Cardiac muscle cell (in vitro differentiated cells and primary cell): Measurements from ENCODE around the gene PSORS1C2. TPM values are rescaled to one million over a fixed set of nuclear protein-coding genes. Genes with fewer than 3 reads are reported as not detected.

ENCODE experiments used
- DNase-seq, 2 donors: peaks; one replicate each; pipeline versions ENCODE4 v3.0.0 to v3.0.0-alpha.2; 2010 to 2017; ENCODE audit warnings: low read depth in 1 of 2, low spot score in 1 of 2
- H3K27ac ChIP-seq: fragments of 200-600 bp; sonication (generic); 2 replicates; pipeline ENCODE4 v1.5.1; 2016
- H3K27me3 ChIP-seq: fragments of 200-600 bp; sonication (generic); 2 replicates; pipeline ENCODE4 v1.6.0; 2016; ENCODE audit warnings: control low read depth
- H3K36me3 ChIP-seq: fragments of 200-600 bp; sonication (generic); 2 replicates; pipeline ENCODE4 v1.5.1; 2016; ENCODE audit warnings: control low read depth
- H3K4me1 ChIP-seq: fragments of 200-600 bp; sonication (generic); 2 replicates; pipeline ENCODE4 v1.8.1; 2017; ENCODE audit warnings: low read depth, mild to moderate bottlenecking, mixed run types
- H3K4me3 ChIP-seq: fragments of 200-600 bp; sonication (generic); 2 replicates; pipeline ENCODE4 v1.5.1; 2016; ENCODE audit warnings: mild to moderate bottlenecking
- H3K9me3 ChIP-seq: fragments of 200-600 bp; sonication (generic); 2 replicates; pipeline ENCODE4 v1.5.1; 2017; ENCODE audit warnings: low read depth, mild to moderate bottlenecking, control low read depth
- polyA plus RNA-seq: library from polyadenylated mRNA; unstranded; fragments of >200 nt; fragmentation: Nextera tagmentation; extraction: Ambion mirVana; gene quantifications from 2 replicates; pipeline ENCODE4 v1.2.1, GENCODE V29; 2016
- total RNA-seq: library from RNA; depleted of rRNA; stranded (reverse); fragments of >200 nt; gene quantifications from 2 replicates; pipeline ENCODE4 v1.2.3, GENCODE V29; 2016
- TF ChIP-seq, protein P1 (sequence below): IDR thresholded peaks from 2 replicates; pipeline ENCODE4 v1.5.1; 2012; ENCODE audit warnings: low read depth, mild to moderate bottlenecking, low read length

Gene PSORS1C2
- total and polyA plus RNA-seq, 2 experiments from 2014 or later: not detected

DNA sequence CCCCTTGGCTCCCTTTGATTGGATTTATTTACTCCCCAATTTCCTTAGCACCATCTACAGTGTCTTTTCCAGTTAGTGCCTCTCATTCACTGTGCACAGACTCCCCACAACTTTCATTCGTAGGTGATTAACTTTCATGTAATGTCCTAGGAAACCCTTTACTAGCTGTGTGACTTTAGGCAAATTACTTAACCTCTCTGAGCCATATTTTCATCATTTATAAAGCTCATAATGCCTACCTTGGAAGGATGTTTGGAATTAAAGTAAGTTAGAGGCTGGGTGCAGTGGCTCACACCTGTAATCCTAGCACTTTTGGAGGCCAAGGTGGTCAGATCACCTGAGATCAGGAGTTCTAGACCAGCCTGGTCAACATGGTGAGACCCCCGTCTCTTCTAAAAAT, 46.6 kb downstream of the PSORS1C2 start:
- Histone ChIP-seq H3K27me3 (no peaks in the 10 kb centered on the region), H3K4me3 (no peak overlapping the region), H3K27ac (no peak overlapping the region), H3K36me3 (no peaks in the 10 kb centered on the region), H3K4me1 (no peaks in the 10 kb centered on the region), H3K9me3 (no peaks in the 10 kb centered on the region)
- no peak for DNase-seq
- TF ChIP-seq, protein P1, sequence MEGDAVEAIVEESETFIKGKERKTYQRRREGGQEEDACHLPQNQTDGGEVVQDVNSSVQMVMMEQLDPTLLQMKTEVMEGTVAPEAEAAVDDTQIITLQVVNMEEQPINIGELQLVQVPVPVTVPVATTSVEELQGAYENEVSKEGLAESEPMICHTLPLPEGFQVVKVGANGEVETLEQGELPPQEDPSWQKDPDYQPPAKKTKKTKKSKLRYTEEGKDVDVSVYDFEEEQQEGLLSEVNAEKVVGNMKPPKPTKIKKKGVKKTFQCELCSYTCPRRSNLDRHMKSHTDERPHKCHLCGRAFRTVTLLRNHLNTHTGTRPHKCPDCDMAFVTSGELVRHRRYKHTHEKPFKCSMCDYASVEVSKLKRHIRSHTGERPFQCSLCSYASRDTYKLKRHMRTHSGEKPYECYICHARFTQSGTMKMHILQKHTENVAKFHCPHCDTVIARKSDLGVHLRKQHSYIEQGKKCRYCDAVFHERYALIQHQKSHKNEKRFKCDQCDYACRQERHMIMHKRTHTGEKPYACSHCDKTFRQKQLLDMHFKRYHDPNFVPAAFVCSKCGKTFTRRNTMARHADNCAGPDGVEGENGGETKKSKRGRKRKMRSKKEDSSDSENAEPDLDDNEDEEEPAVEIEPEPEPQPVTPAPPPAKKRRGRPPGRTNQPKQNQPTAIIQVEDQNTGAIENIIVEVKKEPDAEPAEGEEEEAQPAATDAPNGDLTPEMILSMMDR: no peak

DNA sequence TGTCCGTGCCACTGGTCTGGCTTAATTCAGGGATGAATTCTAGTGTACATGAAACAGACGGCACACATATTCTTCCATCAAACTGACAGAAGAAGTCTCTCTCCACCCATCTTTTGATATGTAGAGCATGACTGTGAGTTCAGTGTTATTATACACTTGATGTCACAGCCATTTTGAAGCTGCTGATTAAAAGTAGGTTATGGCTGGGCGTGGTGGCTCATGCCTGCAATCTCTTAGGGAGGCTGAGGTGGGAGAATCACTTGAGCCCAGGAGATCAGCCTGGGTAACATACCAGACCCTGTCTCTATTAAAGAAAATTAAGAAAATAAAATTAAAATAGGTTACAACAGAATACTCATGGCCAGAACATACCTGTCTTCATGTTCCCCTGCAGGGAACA, 47.2 kb downstream of the PSORS1C2 start:
- Histone ChIP-seq H3K36me3 (no peaks in the 10 kb centered on the region), H3K27me3 (no peaks in the 10 kb centered on the region), H3K4me1 (peaks cover 2% of the 10 kb centered on the region), H3K9me3 (no peaks in the 10 kb centered on the region), H3K4me3 (no peak overlapping the region), H3K27ac (no peak overlapping the region)
- TF ChIP-seq, protein P1: no peak
- DNase-seq: no peak

DNA sequence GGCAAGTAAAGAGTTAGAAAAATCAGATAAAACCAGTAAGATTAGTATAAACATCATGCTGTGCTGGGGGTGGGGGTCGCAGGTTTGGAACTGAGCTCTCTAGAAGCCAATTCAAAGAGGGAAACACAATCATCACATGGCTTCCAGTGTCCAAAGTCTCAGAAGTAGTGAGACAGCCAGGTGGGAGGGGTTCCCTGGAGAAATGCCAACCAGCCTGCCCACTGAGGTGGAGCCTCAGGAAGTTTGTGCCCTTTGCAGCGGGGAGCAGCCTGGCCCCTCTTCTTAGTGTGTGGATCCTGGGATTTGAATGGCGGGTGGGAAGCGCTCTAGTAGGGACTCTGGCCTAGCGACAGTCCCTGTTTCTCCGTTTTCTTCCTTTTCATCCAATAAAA, 47.9 kb downstream of the PSORS1C2 start:
- H3K27me3 ChIP-seq: no peaks in the 10 kb centered on the region
- H3K4me3 ChIP-seq: no peak overlapping the region
- H3K36me3 ChIP-seq: no peaks in the 10 kb centered on the region

DNA sequence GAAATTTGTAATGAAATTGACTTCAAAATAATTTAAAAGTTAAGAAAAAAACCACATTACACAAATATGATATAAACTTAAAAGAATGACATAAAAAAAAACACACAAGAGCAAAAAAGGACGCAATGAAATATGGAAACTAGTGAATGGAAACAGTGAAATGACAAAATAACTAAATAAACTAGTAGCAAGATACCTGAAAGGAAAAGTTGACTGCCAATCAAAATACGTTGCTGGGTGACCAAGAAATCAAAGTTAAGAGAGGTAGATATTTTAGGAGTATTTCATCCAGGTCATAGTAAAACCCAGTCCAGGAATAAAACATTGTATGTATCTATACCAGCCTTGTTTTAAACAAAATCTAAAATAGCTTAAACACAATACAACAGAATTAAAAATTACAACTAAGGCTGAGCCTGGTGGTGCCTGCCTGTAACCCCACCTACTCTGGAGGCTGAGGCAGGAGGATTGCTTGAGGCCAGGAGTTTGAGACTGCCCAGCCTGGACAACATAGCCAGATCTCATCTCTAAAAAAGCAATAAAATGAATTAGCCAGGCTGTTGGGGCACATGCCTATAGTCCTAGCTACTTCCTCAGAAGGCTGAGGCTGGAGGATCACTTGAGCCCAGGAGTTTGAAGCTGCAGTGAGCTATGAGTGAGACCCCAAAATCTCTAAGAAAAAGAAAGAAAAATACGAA, 48.4 kb downstream of the PSORS1C2 start:
- Histone ChIP-seq H3K27ac (no peak overlapping the region), H3K27me3 (no peaks in the 10 kb centered on the region), H3K36me3 (no peaks in the 10 kb centered on the region), H3K9me3 (no peaks in the 10 kb centered on the region), H3K4me1 (peaks cover 3% of the 10 kb centered on the region), H3K4me3 (no peak overlapping the region)
- TF ChIP-seq, protein P1: no peak
- DNase-seq: no peak

More for the DNA sequence above, 47.9 kb downstream of the PSORS1C2 start:
- H3K9me3 ChIP-seq: no peaks in the 10 kb centered on the region
- H3K4me1 ChIP-seq: peaks cover 3% of the 10 kb centered on the region
- DNase-seq: no peak
- no peak overlapping the region for H3K27ac ChIP-seq
- TF ChIP-seq, protein P1: no peak

Other genes with a start within 250 kb of the PSORS1C2 start
- 24.0 and 25.8 TPM in 2 replicates for gene GTF2H4, start 230.9 kb downstream of the PSORS1C2 start, total RNA-seq
- gene GTF2H4, start 230.9 kb downstream of the PSORS1C2 start, polyA plus RNA-seq: 18.0 and 20.7 TPM in 2 replicates
- gene VARS2, start 224.8 kb downstream of the PSORS1C2 start, total RNA-seq: 59.3 and 61.3 TPM in 2 replicates
- 24.8 and 27.5 TPM in 2 replicates for gene VARS2, start 224.8 kb downstream of the PSORS1C2 start, polyA plus RNA-seq
- not detected in 2 replicates for gene SFTA2, start 206.9 kb downstream of the PSORS1C2 start, total RNA-seq
- 0.86 and 1.8 TPM in 2 replicates for gene SFTA2, start 206.9 kb downstream of the PSORS1C2 start, polyA plus RNA-seq
- gene MUCL3, start 198.1 kb downstream of the PSORS1C2 start, total RNA-seq: not detected in 2 replicates
- 0.12 TPM in 1 of 2 replicates, not detected in the other for gene MUCL3, start 198.1 kb downstream of the PSORS1C2 start, polyA plus RNA-seq
- not detected in 2 replicates for gene MUC21, start 155.3 kb downstream of the PSORS1C2 start, total RNA-seq
- gene MUC21, start 155.3 kb downstream of the PSORS1C2 start, polyA plus RNA-seq: not detected in 2 replicates
- gene MUC22, start 128.6 kb downstream of the PSORS1C2 start, total RNA-seq: not detected in 2 replicates
- gene MUC22, start 128.6 kb downstream of the PSORS1C2 start, polyA plus RNA-seq: not detected in 2 replicates
- not detected in 2 replicates for gene C6orf15, start 26.5 kb downstream of the PSORS1C2 start, total RNA-seq
- not detected in 2 replicates for gene C6orf15, start 26.5 kb downstream of the PSORS1C2 start, polyA plus RNA-seq
- not detected in 2 replicates for gene PSORS1C1, start 24.3 kb downstream of the PSORS1C2 start, total RNA-seq
- gene PSORS1C1, start 24.3 kb downstream of the PSORS1C2 start, polyA plus RNA-seq: not detected in 2 replicates
- not detected in 2 replicates for gene CDSN, start 18.6 kb downstream of the PSORS1C2 start, total RNA-seq
- not detected in 2 replicates for gene CDSN, start 18.6 kb downstream of the PSORS1C2 start, polyA plus RNA-seq
- gene CCHCR1, start 18.7 kb upstream of the PSORS1C2 start, total RNA-seq: 25.1 and 55.5 TPM in 2 replicates
- gene CCHCR1, start 18.7 kb upstream of the PSORS1C2 start, polyA plus RNA-seq: 29.1 and 29.6 TPM in 2 replicates
- gene TCF19, start 19.5 kb upstream of the PSORS1C2 start, total RNA-seq: 3.7 and 7.0 TPM in 2 replicates
- 3.5 and 7.3 TPM in 2 replicates for gene TCF19, start 19.5 kb upstream of the PSORS1C2 start, polyA plus RNA-seq
- gene POU5F1, start 31.6 kb upstream of the PSORS1C2 start, total RNA-seq: 1.5 and 1.6 TPM in 2 replicates
- 1.3 TPM in 1 of 2 replicates, not detected in the other for gene POU5F1, start 31.6 kb upstream of the PSORS1C2 start, polyA plus RNA-seq
- 122 and 132 TPM in 2 replicates for gene HLA-C, start 133.0 kb upstream of the PSORS1C2 start, total RNA-seq
- 72.6 and 72.7 TPM in 2 replicates for gene HLA-C, start 133.0 kb upstream of the PSORS1C2 start, polyA plus RNA-seq
- 7.7 and 23.7 TPM in 2 replicates for gene HLA-B, start 218.1 kb upstream of the PSORS1C2 start, total RNA-seq
- gene HLA-B, start 218.1 kb upstream of the PSORS1C2 start, polyA plus RNA-seq: 15.6 and 27.2 TPM in 2 replicates